Neural progenitor cell (in vitro differentiated cells): ENCODE results near the gene VARS2. TPM values are rescaled to one million over a fixed set of nuclear protein-coding genes. Genes with fewer than 3 reads are reported as not detected.

Experiments used
- DNase-seq: peaks from one replicate; pipeline ENCODE4 v3.0.0-alpha.2; 2016; ENCODE audit warnings: low spot score
- H2AFZ ChIP-seq: fragments of 200-600 bp; sonication (generic); replicated peaks from 2 replicates; pipeline ENCODE4 v1.6.1; 2016; ENCODE audit warnings: antibody characterized with exemption
- H3F3A ChIP-seq: fragments of 200-600 bp; sonication (generic); 2 replicates; pipeline ENCODE4 v1.6.1; 2016; ENCODE audit warnings: antibody characterized with exemption, low read depth
- H3K27ac ChIP-seq: fragments of 200-600 bp; sonication (generic); 2 replicates; pipeline ENCODE4 v1.5.1; 2016; ENCODE audit warnings: mild to moderate bottlenecking
- H3K27me3 ChIP-seq: fragments of 200-600 bp; sonication (generic); 2 replicates; pipeline ENCODE4 v1.6.1; 2016; ENCODE audit warnings: mild to moderate bottlenecking, moderate library complexity
- H3K36me3 ChIP-seq: fragments of 200-600 bp; sonication (generic); 2 replicates; pipeline ENCODE4 v1.5.1; 2016
- H3K4me1 ChIP-seq: fragments of 200-600 bp; sonication (generic); 2 replicates; pipeline ENCODE4 v1.6.1; 2016; ENCODE audit warnings: mixed run types
- H3K4me2 ChIP-seq: fragments of 200-600 bp; sonication (generic); 2 replicates; pipeline ENCODE4 v1.6.1; 2016
- H3K4me3 ChIP-seq: fragments of 200-600 bp; sonication (generic); 2 replicates; pipeline ENCODE4 v1.5.1; 2016
- H3K79me2 ChIP-seq: fragments of 200-600 bp; sonication (generic); 2 replicates; pipeline ENCODE4 v1.6.1; 2016; ENCODE audit warnings: low read depth
- H3K9ac ChIP-seq: fragments of 200-600 bp; sonication (generic); 2 replicates; pipeline ENCODE4 v1.6.1; 2016
- H3K9me3 ChIP-seq: fragments of 200-600 bp; sonication (generic); 2 replicates; pipeline ENCODE4 v1.5.1; 2016; ENCODE audit warnings: low read depth
- H4K20me1 ChIP-seq: fragments of 200-600 bp; sonication (generic); 2 replicates; pipeline ENCODE4 v1.6.1; 2016; ENCODE audit warnings: low read depth
- H3K27ac Mint-ChIP-seq: 3 replicates; pipeline ENCODE4 v1.8.0; 2021; ENCODE audit warnings: mixed read lengths
- H3K27me3 Mint-ChIP-seq: 2 replicates; pipeline ENCODE4 v1.8.0; 2022; ENCODE audit warnings: low read depth, mild to moderate bottlenecking, inconsistent platforms, moderate library complexity, mixed read lengths; ENCODE audit not compliant: insufficient read depth
- H3K36me3 Mint-ChIP-seq: 3 replicates; pipeline ENCODE4 v1.8.0; 2021; ENCODE audit warnings: mixed read lengths
- H3K4me1 Mint-ChIP-seq: 3 replicates; pipeline ENCODE4 v1.8.0; 2021; ENCODE audit warnings: mixed read lengths
- H3K4me3 Mint-ChIP-seq: 3 replicates; pipeline ENCODE4 v1.8.0; 2021; ENCODE audit warnings: mild to moderate bottlenecking, moderate library complexity, mixed read lengths
- H3K9me3 Mint-ChIP-seq: 3 replicates; pipeline ENCODE4 v1.8.0; 2020; ENCODE audit warnings: mixed read lengths
- EZH2 ChIP-seq: fragments of 200-600 bp; sonication (generic); IDR thresholded peaks from 2 replicates; pipeline ENCODE4 v1.6.1; 2017; ENCODE audit warnings: antibody characterized with exemption, mild to moderate bottlenecking, moderate library complexity
- EZH2phosphoT487 ChIP-seq: fragments of 200-600 bp; sonication (generic); IDR thresholded peaks from 2 replicates; pipeline ENCODE4 v1.6.1; 2017; ENCODE audit warnings: antibody characterized with exemption
- total RNA-seq: library from RNA; depleted of rRNA; stranded (reverse); fragments of >200 nt; gene quantifications from 2 replicates; pipeline ENCODE4 v1.2.3, GENCODE V29; 2015; ENCODE audit warnings: low replicate concordance
- TF ChIP-seq, protein P1 (sequence below): fragments of 200-600 bp; sonication (generic); IDR thresholded peaks from 2 replicates; pipeline ENCODE4 v1.5.1; 2017; ENCODE audit warnings: antibody characterized with exemption, mild to moderate bottlenecking

Gene VARS2
- total RNA-seq, 1 donor from 2014 or later: 21.5 TPM

- H3K4me1 Mint-ChIP-seq: peaks cover 68% of the 10 kb centered on the region
- Histone ChIP-seq H3K4me2 (peak overlapping the region; percentile 99), H4K20me1 (peaks cover 69% of the 10 kb centered on the region), H3K27me3 (no peaks in the 10 kb centered on the region), H3K4me3 (peak overlapping the region; percentile 74), H3K9me3 (no peaks in the 10 kb centered on the region), H3K79me2 (peaks cover 97% of the 10 kb centered on the region), H3K9ac (peak overlapping the region; percentile 74), H2AFZ (no peak overlapping the region), H3K36me3 (peaks cover 4% of the 10 kb centered on the region), H3K4me1 (peaks cover 51% of the 10 kb centered on the region), H3K27ac (peak overlapping the region; percentile 91), H3F3A (peaks cover 63% of the 10 kb centered on the region)
- H3K4me3 Mint-ChIP-seq: peak overlapping the region; percentile 88
- peak overlapping the region; percentile 100 for H3K27ac Mint-ChIP-seq
- H3K36me3 Mint-ChIP-seq: peaks cover 17% of the 10 kb centered on the region
- peak; percentile 26 for DNase-seq
- TF ChIP-seq EZH2: no peak
- TF ChIP-seq, protein P1, sequence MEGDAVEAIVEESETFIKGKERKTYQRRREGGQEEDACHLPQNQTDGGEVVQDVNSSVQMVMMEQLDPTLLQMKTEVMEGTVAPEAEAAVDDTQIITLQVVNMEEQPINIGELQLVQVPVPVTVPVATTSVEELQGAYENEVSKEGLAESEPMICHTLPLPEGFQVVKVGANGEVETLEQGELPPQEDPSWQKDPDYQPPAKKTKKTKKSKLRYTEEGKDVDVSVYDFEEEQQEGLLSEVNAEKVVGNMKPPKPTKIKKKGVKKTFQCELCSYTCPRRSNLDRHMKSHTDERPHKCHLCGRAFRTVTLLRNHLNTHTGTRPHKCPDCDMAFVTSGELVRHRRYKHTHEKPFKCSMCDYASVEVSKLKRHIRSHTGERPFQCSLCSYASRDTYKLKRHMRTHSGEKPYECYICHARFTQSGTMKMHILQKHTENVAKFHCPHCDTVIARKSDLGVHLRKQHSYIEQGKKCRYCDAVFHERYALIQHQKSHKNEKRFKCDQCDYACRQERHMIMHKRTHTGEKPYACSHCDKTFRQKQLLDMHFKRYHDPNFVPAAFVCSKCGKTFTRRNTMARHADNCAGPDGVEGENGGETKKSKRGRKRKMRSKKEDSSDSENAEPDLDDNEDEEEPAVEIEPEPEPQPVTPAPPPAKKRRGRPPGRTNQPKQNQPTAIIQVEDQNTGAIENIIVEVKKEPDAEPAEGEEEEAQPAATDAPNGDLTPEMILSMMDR: no peak
- no peak for TF ChIP-seq EZH2phosphoT487
- H3K9me3 Mint-ChIP-seq: no peaks in the 10 kb centered on the region
- peaks cover 14% of the 10 kb centered on the region for H3K27me3 Mint-ChIP-seq
These were observed 28.5 kb upstream of the VARS2 start for GRCh38 chr6:30885481-30885998.

GRCh38 chr6:30885999-30886896 lies 27.8 kb upstream of the VARS2 start:
- peaks cover 100% of the 10 kb centered on the region for H3K79me2 ChIP-seq
- peak overlapping the region; percentile 99 for H3K4me2 ChIP-seq
- H3K36me3 ChIP-seq: peaks cover 4% of the 10 kb centered on the region
- H3K27me3 ChIP-seq: no peaks in the 10 kb centered on the region
- Mint-ChIP-seq H3K9me3 (no peaks in the 10 kb centered on the region), H3K27ac (peak overlapping the region; percentile 100), H3K36me3 (peaks cover 17% of the 10 kb centered on the region), H3K4me3 (peak overlapping the region; percentile 88), H3K4me1 (peaks cover 65% of the 10 kb centered on the region), H3K27me3 (peaks cover 12% of the 10 kb centered on the region)
- peak overlapping the region; percentile 91 for H3K27ac ChIP-seq
- H3K9ac ChIP-seq: peak overlapping the region; percentile 74
- H3F3A ChIP-seq: peaks cover 58% of the 10 kb centered on the region
- no peak overlapping the region for H2AFZ ChIP-seq
- no peaks in the 10 kb centered on the region for H3K9me3 ChIP-seq
- DNase-seq: peak; percentile 98
- peaks cover 51% of the 10 kb centered on the region for H3K4me1 ChIP-seq
- TF ChIP-seq, protein P1: no peak
- TF ChIP-seq EZH2 (no peak), EZH2phosphoT487 (no peak)
- peaks cover 76% of the 10 kb centered on the region for H4K20me1 ChIP-seq
- peak overlapping the region; percentile 74 for H3K4me3 ChIP-seq

DNA sequence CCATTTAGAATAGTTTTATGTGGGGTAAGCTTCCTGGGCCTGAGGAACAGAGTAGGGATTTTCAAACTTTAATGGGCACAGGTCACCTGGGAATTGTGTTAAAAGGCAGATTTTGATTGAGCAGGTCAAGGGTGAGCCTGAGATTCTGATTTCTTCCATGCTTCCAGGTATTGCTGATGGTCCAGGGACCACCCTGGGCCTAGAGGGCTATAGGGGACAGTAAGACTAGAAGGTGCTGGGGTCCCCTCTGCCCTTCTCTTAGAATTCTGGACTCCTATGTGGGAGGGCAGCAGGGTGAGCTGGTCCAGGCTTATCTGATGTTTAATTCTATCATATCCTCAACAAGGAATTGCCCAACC lies 27.2 kb upstream of the VARS2 start:
- Histone ChIP-seq H3K4me2 (peak overlapping the region; percentile 99), H3K9ac (no peak overlapping the region), H3K27ac (peak overlapping the region; percentile 51), H3K4me3 (peak overlapping the region; percentile 74), H3F3A (peaks cover 53% of the 10 kb centered on the region), H3K79me2 (peaks cover 100% of the 10 kb centered on the region), H3K27me3 (no peaks in the 10 kb centered on the region), H3K4me1 (peaks cover 51% of the 10 kb centered on the region), H3K9me3 (no peaks in the 10 kb centered on the region), H2AFZ (no peak overlapping the region), H3K36me3 (peaks cover 4% of the 10 kb centered on the region), H4K20me1 (peaks cover 82% of the 10 kb centered on the region)
- no peak for DNase-seq
- TF ChIP-seq EZH2 (no peak), EZH2phosphoT487 (no peak)
- TF ChIP-seq, protein P1: no peak
- Mint-ChIP-seq H3K27ac (peak overlapping the region; percentile 100), H3K36me3 (peaks cover 20% of the 10 kb centered on the region), H3K4me1 (peaks cover 59% of the 10 kb centered on the region), H3K27me3 (peaks cover 8% of the 10 kb centered on the region), H3K9me3 (no peaks in the 10 kb centered on the region), H3K4me3 (peak overlapping the region; percentile 88)
